Effector CD4-positive, alpha-beta T cell (primary cell): ENCODE data around the gene C12orf42.

Experiments
- DNase-seq: peaks from one replicate; pipeline ENCODE4 v3.0.0-alpha.2; 2020
- total RNA-seq: gene quantifications from one replicate; lab custom pipeline; 2026; lab: John Stamatoyannopoulos, UW

C12orf42 gene
- total RNA-seq, result 13.9 reads per million, percentile 39 among the genes with 10 or more reads in this experiment

GRCh38 chr12:103495469-103496456 is at the start of gene C12orf42:
C12orf42 (minus strand) TSS chr12:103495968; CDS start chr12:103478426, 17,542 bp downstream.
- peak; percentile 45 for DNase-seq

DNA sequence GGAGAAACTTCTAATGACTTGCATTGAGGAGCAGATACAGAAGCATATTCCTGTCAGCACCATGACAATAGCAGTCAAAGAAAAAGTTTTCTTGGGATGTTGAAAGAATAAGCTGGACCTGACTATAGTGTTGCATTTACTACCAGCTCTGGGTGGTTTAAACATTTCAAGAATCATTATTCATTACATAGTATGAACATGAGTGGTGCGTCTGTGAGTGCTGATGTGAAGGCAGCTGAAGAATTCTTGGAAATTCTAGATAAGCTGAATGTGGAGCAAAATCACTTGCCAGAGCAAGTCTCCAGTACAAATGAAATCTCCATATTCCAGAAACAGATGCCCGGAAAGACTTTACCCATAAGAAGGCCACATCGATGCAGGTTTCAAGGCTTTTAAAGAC is 46.3 kb upstream of the C12orf42 start:
- DNase-seq, result no peak

GRCh38 chr12:103540319-103540718 is 44.6 kb upstream of the C12orf42 start:
- no peak for DNase-seq

GRCh38 chr12:103538397-103538796 is 42.6 kb upstream of the C12orf42 start:
- no peak for DNase-seq

DNA sequence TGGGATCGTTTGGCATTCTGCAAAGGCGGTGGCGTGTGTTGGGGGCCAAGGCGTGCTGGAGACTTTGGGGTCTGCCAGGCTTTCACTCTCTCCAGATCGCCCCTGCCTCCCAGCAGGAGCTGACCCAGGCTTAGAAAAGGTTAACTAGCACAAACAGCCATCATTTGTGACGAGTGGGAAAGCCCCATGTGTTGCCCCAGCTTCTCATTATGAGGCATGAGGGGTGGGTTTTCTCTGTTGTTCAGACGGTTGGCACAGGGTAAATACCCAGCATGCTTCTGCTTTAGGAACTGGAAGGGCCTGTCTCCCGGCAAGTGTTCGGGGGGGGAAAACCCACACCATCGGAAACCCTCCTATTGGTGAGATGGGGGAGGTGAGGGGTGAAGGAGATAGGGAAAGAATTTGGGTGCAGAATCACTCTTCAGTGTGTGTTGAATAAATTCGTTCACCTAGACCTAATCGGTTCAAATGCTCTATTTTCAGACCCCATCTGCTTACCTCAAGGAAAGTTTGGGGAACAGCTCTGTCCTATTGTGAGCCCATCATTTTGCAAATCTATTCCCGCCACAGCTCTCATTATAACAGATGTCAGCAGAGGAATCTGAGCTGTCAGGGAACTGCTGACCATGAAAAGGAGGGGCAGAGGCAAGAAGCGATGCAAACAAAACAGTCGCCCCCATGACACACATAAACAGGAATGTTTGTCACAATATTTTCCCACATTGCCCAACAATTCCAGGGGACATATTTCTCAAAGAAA is 34.7 kb upstream of the C12orf42 start:
- DNase-seq, result no peak

- no peak for DNase-seq
These were observed 33.5 kb upstream of the C12orf42 start for GRCh38 chr12:103529306-103529705.

DNA sequence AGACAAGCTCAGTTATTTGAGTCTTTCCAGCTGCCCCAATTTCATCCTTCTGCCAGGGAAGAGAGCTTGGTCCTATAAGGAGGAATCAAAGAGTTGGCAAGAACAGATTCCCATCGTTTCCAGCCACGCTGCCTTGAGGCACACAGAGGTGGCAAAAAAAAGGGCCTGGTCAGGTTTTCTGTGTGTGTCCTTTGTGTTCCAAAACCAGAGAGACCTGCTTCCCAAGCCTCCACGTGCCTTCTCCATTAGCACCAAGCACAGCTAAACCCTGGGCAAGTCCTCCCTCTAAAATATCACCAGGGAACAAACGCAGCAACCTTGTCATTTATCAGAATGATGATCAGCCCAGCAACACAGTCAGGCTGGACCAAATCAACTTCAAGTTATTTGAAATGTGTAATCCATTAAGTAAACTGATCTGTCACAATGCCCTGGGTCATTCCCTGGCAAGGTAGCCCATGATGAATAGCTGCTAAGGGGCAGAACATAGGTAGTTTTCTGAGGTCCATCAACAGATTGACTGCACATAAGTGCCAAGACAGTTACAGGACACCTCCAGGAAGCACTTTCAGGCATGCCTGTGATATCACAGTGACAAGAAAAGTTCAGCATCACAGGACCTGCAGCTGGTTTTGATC is 28.6 kb upstream of the C12orf42 start:
- DNase-seq, result no peak

- DNase-seq, result no peak
These were observed 28.0 kb upstream of the C12orf42 start for GRCh38 chr12:103523771-103524170.

- DNase-seq, result no peak
These were observed 25.0 kb upstream of the C12orf42 start for GRCh38 chr12:103520686-103521215.

DNA sequence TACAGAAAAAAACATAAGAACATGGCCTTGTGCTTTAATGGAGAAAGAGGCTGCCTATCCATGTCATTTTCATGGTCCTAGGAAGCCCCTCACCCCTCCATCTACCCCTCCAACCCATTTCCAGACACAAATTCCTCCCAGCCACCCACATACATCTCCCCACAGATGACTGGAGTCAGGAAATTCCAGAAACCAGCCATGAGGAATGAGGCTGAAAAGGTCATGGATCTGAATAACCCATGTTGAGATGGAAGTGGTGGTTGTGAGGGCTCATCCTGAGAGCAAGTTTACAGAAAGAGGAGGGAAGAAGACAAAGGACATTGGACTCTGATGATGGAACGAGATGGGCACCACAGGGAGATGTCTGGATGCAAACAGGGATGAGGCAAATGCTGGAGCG is 23.9 kb upstream of the C12orf42 start:
- no peak for DNase-seq

DNA sequence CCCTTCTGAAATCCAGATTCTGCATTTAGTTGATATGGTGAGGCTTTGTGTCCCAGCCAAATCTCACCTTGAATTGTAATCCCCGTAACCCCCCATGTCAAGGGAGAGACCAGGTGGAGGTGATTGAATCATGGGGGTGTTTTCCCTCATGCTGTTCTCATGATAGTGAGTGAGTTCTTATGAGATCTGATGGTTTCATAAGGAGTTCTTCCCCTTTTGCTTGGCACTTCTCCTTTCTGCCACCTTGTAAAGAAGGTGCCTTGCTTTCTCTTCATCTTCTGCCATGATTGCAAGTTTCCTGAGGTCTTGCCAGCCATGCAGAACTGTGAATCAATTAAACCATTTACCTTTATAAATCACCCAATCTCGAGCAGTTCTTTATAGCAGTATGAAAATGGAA is 23.1 kb upstream of the C12orf42 start:
- DNase-seq, result no peak

- DNase-seq, result no peak
These were observed 21.4 kb upstream of the C12orf42 start for GRCh38 chr12:103517161-103517560.

DNA sequence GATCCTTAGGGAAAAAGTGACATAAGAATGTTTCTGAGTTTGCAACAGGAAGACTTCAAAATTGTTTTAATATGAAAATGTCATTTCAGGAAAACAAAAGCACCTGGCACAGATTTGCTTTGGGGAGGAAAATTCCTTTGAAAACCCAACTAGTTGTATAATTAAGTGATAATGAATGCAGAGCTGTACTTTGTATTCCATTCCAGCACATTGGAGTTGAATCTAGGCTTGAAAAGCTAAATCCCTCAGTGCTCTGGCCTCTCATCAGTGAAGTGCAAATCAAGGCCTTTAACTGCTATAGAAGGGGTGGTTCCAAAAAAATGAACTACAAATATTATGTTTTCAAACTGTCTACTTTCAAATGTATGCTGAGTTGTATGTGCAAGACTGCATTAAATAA is 19.6 kb upstream of the C12orf42 start:
- no peak for DNase-seq

GRCh38 chr12:103513875-103514274 is 18.1 kb upstream of the C12orf42 start:
- DNase-seq, result no peak

GRCh38 chr12:103505371-103506236 is 9.8 kb upstream of the C12orf42 start:
- no peak for DNase-seq

DNA sequence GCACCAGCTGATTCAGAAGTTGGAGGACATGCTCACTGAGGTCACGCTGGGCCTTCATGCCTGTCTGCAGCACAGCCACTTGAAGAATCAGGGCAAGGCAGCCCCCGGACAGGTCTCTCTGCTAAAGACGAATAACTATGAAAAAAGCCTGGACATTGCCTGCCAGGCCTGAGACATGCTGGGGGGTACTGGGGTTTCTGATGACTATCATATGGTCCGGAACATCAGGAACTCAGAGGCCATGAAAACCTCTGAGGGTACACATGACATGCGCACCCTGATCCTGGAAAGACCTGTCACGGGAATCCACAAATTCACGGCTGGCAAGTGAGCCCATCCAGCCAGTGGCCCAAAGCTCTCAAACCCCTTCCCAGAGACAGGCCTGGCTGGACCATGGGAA is 8.8 kb upstream of the C12orf42 start:
- DNase-seq, result no peak

DNA sequence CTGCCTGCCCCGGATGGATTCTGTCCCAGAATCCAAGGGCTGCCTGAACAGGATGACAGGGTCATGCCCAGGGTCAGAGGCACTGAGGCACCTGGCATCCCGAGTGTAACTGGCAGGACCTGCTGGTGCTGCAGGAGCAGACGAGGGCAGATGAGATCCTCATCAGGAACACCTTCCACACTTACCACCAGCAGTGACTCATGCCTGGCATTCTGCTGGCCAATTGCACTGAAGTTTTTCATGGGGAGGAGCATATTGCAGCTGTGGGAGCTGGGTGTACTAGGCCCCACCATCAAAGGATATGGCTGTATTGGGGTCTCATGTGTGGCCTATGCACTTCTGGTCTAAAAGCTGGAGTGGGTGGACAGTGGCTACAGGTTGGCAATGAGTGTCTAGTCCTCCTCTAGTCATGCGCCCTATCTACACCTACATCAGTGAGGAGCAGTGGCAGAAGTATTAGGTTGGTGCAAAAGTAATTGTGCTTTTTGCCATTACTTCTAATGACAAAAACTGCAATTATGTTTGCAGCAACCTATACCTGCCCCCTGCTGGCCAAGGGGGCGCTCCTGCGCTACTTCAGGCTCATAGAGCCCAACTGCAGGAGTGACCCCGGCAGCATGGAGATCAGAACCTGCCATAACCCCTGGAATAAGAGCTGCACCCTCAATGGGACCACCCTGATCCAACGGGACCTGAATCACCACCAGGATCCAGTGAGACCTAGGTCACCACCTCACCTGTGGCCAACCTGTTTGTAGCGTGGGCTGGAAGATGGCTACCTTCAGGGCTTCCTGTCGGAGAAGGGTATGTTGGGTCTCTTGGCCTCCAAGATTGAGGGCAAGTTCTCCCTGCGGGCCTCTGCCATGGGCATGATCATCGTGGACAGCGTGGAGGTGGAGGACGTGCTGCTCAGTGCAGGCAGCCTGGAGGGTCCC is 8.0 kb upstream of the C12orf42 start:
- DNase-seq, result peak; percentile 60

DNA sequence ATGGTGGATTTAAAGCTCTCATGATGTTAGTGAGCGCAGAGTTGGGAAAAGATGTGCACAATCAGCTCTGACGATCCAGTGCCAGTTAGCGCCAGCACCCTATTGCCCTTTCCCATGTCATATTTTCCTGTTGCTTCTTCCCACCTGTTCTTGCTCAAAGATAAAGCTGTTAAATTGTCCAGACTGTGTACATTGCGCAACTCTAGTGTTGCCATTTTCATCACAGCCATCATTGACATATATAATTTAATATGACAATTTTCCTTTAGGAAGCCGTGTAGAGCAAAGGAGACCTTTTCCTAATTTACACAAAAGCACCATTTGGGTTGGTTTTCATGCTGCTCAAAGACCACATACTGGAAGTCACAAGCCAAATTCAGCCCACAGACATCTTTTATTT is 5.7 kb upstream of the C12orf42 start:
- DNase-seq, result no peak

DNA sequence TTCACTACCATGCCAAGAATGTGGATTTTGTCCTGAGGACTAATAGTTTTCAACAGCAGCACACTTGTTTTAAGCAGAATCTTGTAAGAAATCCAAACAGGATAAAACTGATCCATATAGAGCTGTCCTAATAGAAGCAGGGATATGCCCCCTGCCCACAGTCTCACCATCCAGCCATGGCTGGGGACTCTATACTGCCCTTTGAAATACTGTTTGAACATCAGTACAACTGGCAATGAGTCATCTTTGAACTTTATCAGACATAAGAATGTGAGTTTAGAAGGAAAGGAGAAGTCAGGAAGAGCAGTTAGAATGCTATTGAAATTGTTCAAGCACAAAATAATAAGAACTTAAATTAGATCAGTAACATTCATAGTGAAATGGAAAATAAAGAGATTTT is 3.8 kb upstream of the C12orf42 start:
- DNase-seq, result no peak

GRCh38 chr12:103498990-103499389 is 3.2 kb upstream of the C12orf42 start:
- DNase-seq, result no peak
